Testis (tissue), 2 donors: ENCODE data around the gene ABCC3.

ENCODE experiments used
- POLR2A ChIP-seq: fragments of 450-650 bp; IDR thresholded peaks from one replicate; pipeline ENCODE4 v1.6.1; 2017; ENCODE audit warnings: antibody characterized with exemption, mild to moderate bottlenecking, moderate library complexity
- TF ChIP-seq, protein P1 (sequence below), 3 experiments: fragments of 450-650 bp in 2 of 3; fragments of 200-600 bp in 1 of 3; sonication (generic) in 1 of 3; IDR thresholded peaks; one replicate each; pipeline ENCODE4 v1.5.1; 2016 to 2019; ENCODE audit warnings: antibody characterized with exemption in 3 of 3, mild to moderate bottlenecking in 2 of 3, moderate library complexity in 1 of 3

DNA sequence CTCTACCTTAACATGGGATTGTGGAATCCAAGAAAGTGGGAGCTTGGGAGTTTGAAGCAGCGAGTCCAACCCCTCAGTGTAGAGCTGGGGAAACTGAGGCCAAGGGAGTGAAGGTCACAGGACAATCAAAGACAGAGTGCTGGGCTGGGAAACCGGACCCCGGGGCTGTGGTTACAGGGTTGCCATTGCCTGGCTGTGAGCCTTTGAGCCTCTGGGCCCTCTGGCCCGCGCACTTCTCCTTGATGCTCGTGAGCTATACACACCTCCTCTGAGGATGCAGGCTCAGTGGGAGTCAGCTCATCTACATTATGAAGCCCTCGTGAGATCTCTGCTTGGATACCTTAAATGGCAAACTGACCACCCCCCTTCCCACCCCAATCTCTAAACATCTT is 2.1 kb downstream of the ABCC3 start:
- TF ChIP-seq, protein P1, sequence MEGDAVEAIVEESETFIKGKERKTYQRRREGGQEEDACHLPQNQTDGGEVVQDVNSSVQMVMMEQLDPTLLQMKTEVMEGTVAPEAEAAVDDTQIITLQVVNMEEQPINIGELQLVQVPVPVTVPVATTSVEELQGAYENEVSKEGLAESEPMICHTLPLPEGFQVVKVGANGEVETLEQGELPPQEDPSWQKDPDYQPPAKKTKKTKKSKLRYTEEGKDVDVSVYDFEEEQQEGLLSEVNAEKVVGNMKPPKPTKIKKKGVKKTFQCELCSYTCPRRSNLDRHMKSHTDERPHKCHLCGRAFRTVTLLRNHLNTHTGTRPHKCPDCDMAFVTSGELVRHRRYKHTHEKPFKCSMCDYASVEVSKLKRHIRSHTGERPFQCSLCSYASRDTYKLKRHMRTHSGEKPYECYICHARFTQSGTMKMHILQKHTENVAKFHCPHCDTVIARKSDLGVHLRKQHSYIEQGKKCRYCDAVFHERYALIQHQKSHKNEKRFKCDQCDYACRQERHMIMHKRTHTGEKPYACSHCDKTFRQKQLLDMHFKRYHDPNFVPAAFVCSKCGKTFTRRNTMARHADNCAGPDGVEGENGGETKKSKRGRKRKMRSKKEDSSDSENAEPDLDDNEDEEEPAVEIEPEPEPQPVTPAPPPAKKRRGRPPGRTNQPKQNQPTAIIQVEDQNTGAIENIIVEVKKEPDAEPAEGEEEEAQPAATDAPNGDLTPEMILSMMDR (IDR thresholded peaks at IDR 0.05) = no peak
- TF ChIP-seq POLR2A = no peak
